Mucosa of stomach (tissue), 1 donor: ENCODE measurements around the gene CAMTA1.

Experiments used
- H3K27me3 ChIP-seq: one replicate; pipeline ENCODE4 v1.7.0; 2013; ENCODE audit warnings: mild to moderate bottlenecking, low read length; ENCODE audit not compliant: control insufficient read depth, insufficient read depth
- H3K36me3 ChIP-seq: one replicate; pipeline ENCODE4 v1.7.0; 2013; ENCODE audit warnings: low read length; ENCODE audit not compliant: control insufficient read depth, insufficient read depth
- H3K4me1 ChIP-seq: one replicate; pipeline ENCODE4 v1.7.0; 2013; ENCODE audit warnings: mild to moderate bottlenecking, low read length; ENCODE audit not compliant: control insufficient read depth, insufficient read depth
- H3K4me3 ChIP-seq: one replicate; pipeline ENCODE4 v1.7.0; 2013; ENCODE audit warnings: low read length
- H3K9ac ChIP-seq: one replicate; pipeline ENCODE4 v1.7.0; 2013; ENCODE audit warnings: mild to moderate bottlenecking, low read length, moderate library complexity
- H3K9me3 ChIP-seq: one replicate; pipeline ENCODE4 v1.7.0; 2013; ENCODE audit warnings: mild to moderate bottlenecking, low read length, moderate library complexity; ENCODE audit not compliant: control insufficient read depth
- donor health status: Pancreatic carcinoma.

Gene CAMTA1

GRCh38 chr1:7178336-7178735 lies 393.1 kb downstream of the CAMTA1 start:
- H3K36me3 ChIP-seq, result no peaks in the 10 kb centered on the region
- no peak overlapping the region for H3K9ac ChIP-seq
- peaks cover 8% of the 10 kb centered on the region for H3K27me3 ChIP-seq
- no peaks in the 10 kb centered on the region for H3K4me1 ChIP-seq
- H3K9me3 ChIP-seq, result no peaks in the 10 kb centered on the region
- no peak overlapping the region for H3K4me3 ChIP-seq

GRCh38 chr1:7178741-7179140 lies 393.5 kb downstream of the CAMTA1 start:
- no peak overlapping the region for H3K4me3 ChIP-seq
- peaks cover 8% of the 10 kb centered on the region for H3K27me3 ChIP-seq
- H3K9ac ChIP-seq, result no peak overlapping the region
- H3K36me3 ChIP-seq, result no peaks in the 10 kb centered on the region
- H3K4me1 ChIP-seq, result no peaks in the 10 kb centered on the region
- H3K9me3 ChIP-seq, result no peaks in the 10 kb centered on the region

GRCh38 chr1:7185721-7186120 lies 400.5 kb downstream of the CAMTA1 start:
- H3K9ac ChIP-seq, result no peak overlapping the region
- no peaks in the 10 kb centered on the region for H3K27me3 ChIP-seq
- H3K4me1 ChIP-seq, result no peaks in the 10 kb centered on the region
- H3K36me3 ChIP-seq, result no peaks in the 10 kb centered on the region
- H3K9me3 ChIP-seq, result no peaks in the 10 kb centered on the region
- no peak overlapping the region for H3K4me3 ChIP-seq

- Histone ChIP-seq H3K9me3 (no peaks in the 10 kb centered on the region), H3K36me3 (no peaks in the 10 kb centered on the region), H3K9ac (no peak overlapping the region), H3K4me3 (no peak overlapping the region), H3K27me3 (no peaks in the 10 kb centered on the region), H3K4me1 (no peaks in the 10 kb centered on the region)
Measured at GRCh38 chr1:7186382-7187111, 401.3 kb downstream of the CAMTA1 start.

GRCh38 chr1:7187112-7187493 lies 401.8 kb downstream of the CAMTA1 start:
- no peak overlapping the region for H3K9ac ChIP-seq
- no peaks in the 10 kb centered on the region for H3K9me3 ChIP-seq
- no peaks in the 10 kb centered on the region for H3K4me1 ChIP-seq
- no peaks in the 10 kb centered on the region for H3K36me3 ChIP-seq
- H3K4me3 ChIP-seq, result no peak overlapping the region
- no peaks in the 10 kb centered on the region for H3K27me3 ChIP-seq

- Histone ChIP-seq H3K27me3 (no peaks in the 10 kb centered on the region), H3K4me3 (no peak overlapping the region), H3K9me3 (no peaks in the 10 kb centered on the region), H3K9ac (no peak overlapping the region), H3K4me1 (no peaks in the 10 kb centered on the region), H3K36me3 (no peaks in the 10 kb centered on the region)
Measured at GRCh38 chr1:7190261-7190660, 405.0 kb downstream of the CAMTA1 start.

GRCh38 chr1:7192453-7192852 lies 407.2 kb downstream of the CAMTA1 start:
- H3K27me3 ChIP-seq, result no peaks in the 10 kb centered on the region
- no peaks in the 10 kb centered on the region for H3K4me1 ChIP-seq
- H3K36me3 ChIP-seq, result no peaks in the 10 kb centered on the region
- no peaks in the 10 kb centered on the region for H3K9me3 ChIP-seq
- no peak overlapping the region for H3K9ac ChIP-seq
- H3K4me3 ChIP-seq, result no peak overlapping the region

GRCh38 chr1:7196036-7196911 lies 411.0 kb downstream of the CAMTA1 start:
- no peak overlapping the region for H3K9ac ChIP-seq
- no peaks in the 10 kb centered on the region for H3K9me3 ChIP-seq
- no peak overlapping the region for H3K4me3 ChIP-seq

GRCh38 chr1:7198664-7199063 lies 413.4 kb downstream of the CAMTA1 start:
- Histone ChIP-seq H3K27me3 (peaks cover 7% of the 10 kb centered on the region), H3K9me3 (no peaks in the 10 kb centered on the region), H3K4me3 (no peak overlapping the region), H3K4me1 (no peaks in the 10 kb centered on the region), H3K36me3 (no peaks in the 10 kb centered on the region), H3K9ac (no peak overlapping the region)

More at GRCh38 chr1:7196036-7196911, 411.0 kb downstream of the CAMTA1 start:
- H3K36me3 ChIP-seq, result no peaks in the 10 kb centered on the region
- H3K27me3 ChIP-seq, result peaks cover 7% of the 10 kb centered on the region
- H3K4me1 ChIP-seq, result no peaks in the 10 kb centered on the region

- Histone ChIP-seq H3K9me3 (no peaks in the 10 kb centered on the region), H3K27me3 (peaks cover 7% of the 10 kb centered on the region), H3K4me1 (no peaks in the 10 kb centered on the region), H3K9ac (no peak overlapping the region), H3K36me3 (no peaks in the 10 kb centered on the region), H3K4me3 (no peak overlapping the region)
Measured at GRCh38 chr1:7199077-7199779, 414.0 kb downstream of the CAMTA1 start.

GRCh38 chr1:7207875-7208646 lies 422.8 kb downstream of the CAMTA1 start:
- H3K4me1 ChIP-seq, result no peaks in the 10 kb centered on the region
- H3K9ac ChIP-seq, result no peak overlapping the region
- H3K4me3 ChIP-seq, result no peak overlapping the region

More at GRCh38 chr1:7207875-7208646, 422.8 kb downstream of the CAMTA1 start:
- Histone ChIP-seq H3K27me3 (peaks cover 5% of the 10 kb centered on the region), H3K36me3 (no peaks in the 10 kb centered on the region), H3K9me3 (no peaks in the 10 kb centered on the region)
